ENCODE data around the gene ZSWIM8.
"Not testable (repeated sequence)": the region's sequence is repeated elsewhere in the genome, so short reads cannot be mapped to it uniquely, and the experiment has no call there.

ZSWIM8 gene, protein sequence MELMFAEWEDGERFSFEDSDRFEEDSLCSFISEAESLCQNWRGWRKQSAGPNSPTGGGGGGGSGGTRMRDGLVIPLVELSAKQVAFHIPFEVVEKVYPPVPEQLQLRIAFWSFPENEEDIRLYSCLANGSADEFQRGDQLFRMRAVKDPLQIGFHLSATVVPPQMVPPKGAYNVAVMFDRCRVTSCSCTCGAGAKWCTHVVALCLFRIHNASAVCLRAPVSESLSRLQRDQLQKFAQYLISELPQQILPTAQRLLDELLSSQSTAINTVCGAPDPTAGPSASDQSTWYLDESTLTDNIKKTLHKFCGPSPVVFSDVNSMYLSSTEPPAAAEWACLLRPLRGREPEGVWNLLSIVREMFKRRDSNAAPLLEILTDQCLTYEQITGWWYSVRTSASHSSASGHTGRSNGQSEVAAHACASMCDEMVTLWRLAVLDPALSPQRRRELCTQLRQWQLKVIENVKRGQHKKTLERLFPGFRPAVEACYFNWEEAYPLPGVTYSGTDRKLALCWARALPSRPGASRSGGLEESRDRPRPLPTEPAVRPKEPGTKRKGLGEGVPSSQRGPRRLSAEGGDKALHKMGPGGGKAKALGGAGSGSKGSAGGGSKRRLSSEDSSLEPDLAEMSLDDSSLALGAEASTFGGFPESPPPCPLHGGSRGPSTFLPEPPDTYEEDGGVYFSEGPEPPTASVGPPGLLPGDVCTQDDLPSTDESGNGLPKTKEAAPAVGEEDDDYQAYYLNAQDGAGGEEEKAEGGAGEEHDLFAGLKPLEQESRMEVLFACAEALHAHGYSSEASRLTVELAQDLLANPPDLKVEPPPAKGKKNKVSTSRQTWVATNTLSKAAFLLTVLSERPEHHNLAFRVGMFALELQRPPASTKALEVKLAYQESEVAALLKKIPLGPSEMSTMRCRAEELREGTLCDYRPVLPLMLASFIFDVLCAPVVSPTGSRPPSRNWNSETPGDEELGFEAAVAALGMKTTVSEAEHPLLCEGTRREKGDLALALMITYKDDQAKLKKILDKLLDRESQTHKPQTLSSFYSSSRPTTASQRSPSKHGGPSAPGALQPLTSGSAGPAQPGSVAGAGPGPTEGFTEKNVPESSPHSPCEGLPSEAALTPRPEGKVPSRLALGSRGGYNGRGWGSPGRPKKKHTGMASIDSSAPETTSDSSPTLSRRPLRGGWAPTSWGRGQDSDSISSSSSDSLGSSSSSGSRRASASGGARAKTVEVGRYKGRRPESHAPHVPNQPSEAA (N-terminal part only)

DNA sequence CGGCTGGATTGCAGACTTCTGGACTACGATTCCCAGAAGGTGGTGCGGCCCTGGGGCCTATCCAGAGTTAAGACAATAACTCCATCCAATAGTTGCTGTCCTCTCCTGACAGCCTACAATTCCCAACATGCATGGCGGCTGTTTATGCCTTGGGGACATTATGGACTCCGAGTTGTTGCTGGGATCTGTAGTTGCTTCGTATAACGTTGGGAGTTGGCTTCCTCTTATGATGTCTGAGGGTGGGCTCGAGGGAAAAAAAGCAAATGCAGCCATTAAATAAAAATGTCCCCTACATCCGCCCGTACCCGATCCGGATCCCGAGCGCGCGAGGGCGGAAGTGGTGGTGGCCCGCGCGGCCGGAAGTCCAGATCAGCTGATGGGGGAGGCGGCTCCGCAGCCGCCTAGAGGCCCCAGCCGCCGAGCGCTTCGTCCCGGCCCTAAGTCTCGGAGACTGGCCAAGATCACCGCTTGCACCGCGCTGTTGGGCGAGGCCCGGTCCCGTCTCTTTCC, at the start of gene ZSWIM8:
Gene ZSWIM8 (plus strand): TSS at position 396 of the 510 bp plus-strand sequence. CDS start 273 bp downstream, outside the sequence.
- peaks cover 2% of the 10 kb centered on the region; the same call in 1 of the 2 replicates for H4K20me1 ChIP-seq (ENCODE audit: insufficient read depth, low read length)
- H3F3A ChIP-seq (ENCODE audit: insufficient read depth, low read length): peaks cover 4% of the 10 kb centered on the region
- peak within 1 kb of the TSS; percentile 49; the same call in 1 of the 2 replicates for H3K27ac ChIP-seq (ENCODE audit: low read length)
- peak; percentile 94 for DNase-seq
- peak within 1 kb of the TSS; percentile 63 for H3K9ac ChIP-seq (ENCODE audit: low read length)
- peak within 1 kb of the TSS; percentile 64 for H2AFZ ChIP-seq (ENCODE audit: low read length)
- no peaks in the 10 kb centered on the region for H3K9me2 ChIP-seq (replicated peaks; ENCODE audit: insufficient read depth, low read length)
- H3K4me1 ChIP-seq (ENCODE audit: low read length): peaks cover 15% of the 10 kb centered on the region
- H3K4me2 ChIP-seq (ENCODE audit: low read depth, low read length): peak within 1 kb of the TSS; percentile 89
- no peaks in the 10 kb centered on the region for H3K36me3 ChIP-seq (replicated peaks; ENCODE audit: insufficient read depth, low read length)
- peak within 1 kb of the TSS; percentile 85 for H3K4me3 ChIP-seq (ENCODE audit: low read length)
- H3K79me2 ChIP-seq (ENCODE audit: low read length): peaks cover 70% of the 10 kb centered on the region
- TF ChIP-seq EZH2 (optimal IDR thresholded peaks at IDR 0.05; ENCODE audit: low read depth, low read length) (no peak), EZH2phosphoT487 (IDR thresholded peaks at IDR 0.05; ENCODE audit: low read length) (no peak)
- TF ChIP-seq, protein P1, sequence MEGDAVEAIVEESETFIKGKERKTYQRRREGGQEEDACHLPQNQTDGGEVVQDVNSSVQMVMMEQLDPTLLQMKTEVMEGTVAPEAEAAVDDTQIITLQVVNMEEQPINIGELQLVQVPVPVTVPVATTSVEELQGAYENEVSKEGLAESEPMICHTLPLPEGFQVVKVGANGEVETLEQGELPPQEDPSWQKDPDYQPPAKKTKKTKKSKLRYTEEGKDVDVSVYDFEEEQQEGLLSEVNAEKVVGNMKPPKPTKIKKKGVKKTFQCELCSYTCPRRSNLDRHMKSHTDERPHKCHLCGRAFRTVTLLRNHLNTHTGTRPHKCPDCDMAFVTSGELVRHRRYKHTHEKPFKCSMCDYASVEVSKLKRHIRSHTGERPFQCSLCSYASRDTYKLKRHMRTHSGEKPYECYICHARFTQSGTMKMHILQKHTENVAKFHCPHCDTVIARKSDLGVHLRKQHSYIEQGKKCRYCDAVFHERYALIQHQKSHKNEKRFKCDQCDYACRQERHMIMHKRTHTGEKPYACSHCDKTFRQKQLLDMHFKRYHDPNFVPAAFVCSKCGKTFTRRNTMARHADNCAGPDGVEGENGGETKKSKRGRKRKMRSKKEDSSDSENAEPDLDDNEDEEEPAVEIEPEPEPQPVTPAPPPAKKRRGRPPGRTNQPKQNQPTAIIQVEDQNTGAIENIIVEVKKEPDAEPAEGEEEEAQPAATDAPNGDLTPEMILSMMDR (IDR thresholded peaks at IDR 0.05; ENCODE audit: low read length): no peak
- H3K9me3 ChIP-seq (replicated peaks; ENCODE audit: insufficient read depth, low read length): no peaks in the 10 kb centered on the region
- H3K27me3 ChIP-seq (replicated peaks; ENCODE audit: insufficient read depth, low read length): no peaks in the 10 kb centered on the region

DNA sequence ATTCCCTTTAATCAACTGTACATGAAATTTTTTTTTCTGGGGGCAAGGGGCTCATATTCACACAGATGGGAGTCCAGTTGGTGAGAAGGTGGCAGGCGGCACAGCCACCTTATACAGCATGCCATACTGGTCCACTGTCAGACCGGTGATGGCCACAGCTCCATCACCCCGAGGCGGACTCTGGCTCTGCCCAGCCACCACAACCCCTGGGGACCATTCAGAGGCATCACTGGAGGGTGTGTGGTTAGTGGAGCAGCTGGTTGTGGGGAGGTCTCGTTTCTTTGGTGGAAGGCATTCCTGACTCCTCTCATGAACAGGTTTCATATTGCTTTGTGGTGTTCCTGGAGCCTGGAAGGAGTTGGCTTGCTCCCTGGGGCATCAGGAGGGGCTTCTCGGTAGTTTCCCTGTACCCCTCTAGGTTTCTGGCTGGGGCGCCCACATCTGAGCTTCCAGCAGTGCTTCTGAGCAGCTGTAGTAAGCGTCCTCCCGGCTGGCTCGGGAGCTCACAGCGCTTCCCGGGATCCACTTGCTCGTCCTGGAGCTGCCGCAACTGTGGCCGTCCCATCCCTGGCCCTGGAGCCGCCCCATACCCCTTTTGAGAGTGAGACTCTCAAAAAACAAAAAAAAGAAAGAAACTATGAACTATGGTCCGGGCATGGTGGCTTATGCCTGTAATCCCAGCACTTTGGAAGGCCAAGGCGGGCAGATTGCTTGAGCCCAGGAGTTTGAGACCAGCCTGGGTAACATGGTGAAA, 44.7 kb upstream of the ZSWIM8 start:
- not testable (repeated sequence) for H2AFZ ChIP-seq (ENCODE audit: low read length); H3K36me3 ChIP-seq (replicated peaks; ENCODE audit: insufficient read depth, low read length); H3K9ac ChIP-seq (ENCODE audit: low read length); H3K9me2 ChIP-seq (replicated peaks; ENCODE audit: insufficient read depth, low read length); H4K20me1 ChIP-seq (ENCODE audit: insufficient read depth, low read length); H3F3A ChIP-seq (ENCODE audit: insufficient read depth, low read length); DNase-seq; H3K4me2 ChIP-seq (ENCODE audit: low read depth, low read length); H3K9me3 ChIP-seq (replicated peaks; ENCODE audit: insufficient read depth, low read length); H3K27ac ChIP-seq (ENCODE audit: low read length); H3K27me3 ChIP-seq (replicated peaks; ENCODE audit: insufficient read depth, low read length); H3K4me3 ChIP-seq (ENCODE audit: low read length)
- Histone ChIP-seq H3K4me1 (ENCODE audit: low read length) (peaks cover 13% of the 10 kb centered on the region), H3K79me2 (ENCODE audit: low read length) (peaks cover 37% of the 10 kb centered on the region)

DNA sequence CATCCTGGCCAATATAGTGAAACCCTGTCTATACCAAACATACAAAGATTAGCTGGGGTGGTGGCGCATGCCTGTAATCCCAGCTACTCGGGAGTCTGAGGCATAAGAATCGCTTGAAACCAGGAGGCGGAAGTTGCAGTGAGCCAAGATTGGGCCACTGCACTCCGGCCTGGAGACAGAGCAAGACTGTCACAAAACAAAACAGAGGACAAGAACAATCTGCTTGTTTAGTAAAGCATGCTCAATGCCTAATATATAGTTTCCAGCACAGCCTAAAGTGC, 43.0 kb upstream of the ZSWIM8 start:
- Histone ChIP-seq H3K27me3 (replicated peaks; ENCODE audit: insufficient read depth, low read length) (no peaks in the 10 kb centered on the region), H3K79me2 (ENCODE audit: low read length) (peaks cover 54% of the 10 kb centered on the region), H4K20me1 (ENCODE audit: insufficient read depth, low read length) (no peaks in the 10 kb centered on the region), H3K9ac (ENCODE audit: low read length) (no peak overlapping the region), H3F3A (ENCODE audit: insufficient read depth, low read length) (peaks cover 6% of the 10 kb centered on the region; the same call in 1 of the 2 replicates), H3K4me3 (ENCODE audit: low read length) (no peak overlapping the region), H3K9me3 (replicated peaks; ENCODE audit: insufficient read depth, low read length) (no peaks in the 10 kb centered on the region), H3K4me2 (ENCODE audit: low read depth, low read length) (no peak overlapping the region), H3K9me2 (replicated peaks; ENCODE audit: insufficient read depth, low read length) (no peaks in the 10 kb centered on the region), H3K36me3 (replicated peaks; ENCODE audit: insufficient read depth, low read length) (peaks cover 3% of the 10 kb centered on the region; the same call in 1 of the 2 replicates), H3K4me1 (ENCODE audit: low read length) (peaks cover 21% of the 10 kb centered on the region), H3K27ac (ENCODE audit: low read length) (no peak overlapping the region), H2AFZ (ENCODE audit: low read length) (no peak overlapping the region)
- no peak for DNase-seq
- TF ChIP-seq, protein P1 (IDR thresholded peaks at IDR 0.05; ENCODE audit: low read length): no peak
- TF ChIP-seq EZH2 (optimal IDR thresholded peaks at IDR 0.05; ENCODE audit: low read depth, low read length): no peak

All from MM.1S (cell line).